Keratinocyte (primary cell): ENCODE data around the gene TXNL4A.

Experiments used
- EZH2 ChIP-seq: IDR thresholded peaks from one replicate; pipeline ENCODE4 v1.6.1; 2012; ENCODE audit warnings: inconsistent platforms, mild to moderate bottlenecking, low read length, moderate library complexity
- TF ChIP-seq, protein P1 (sequence below), 3 experiments: IDR thresholded peaks in 1 of 3; conservative IDR thresholded peaks in 1 of 3; optimal IDR thresholded peaks in 1 of 3; 2 replicates in 2 of 3; 3 replicates in 1 of 3; pipeline versions ENCODE3 to v1.5.1; 2011; ENCODE audit warnings: low read length in 3 of 3, mild to moderate bottlenecking in 3 of 3, moderate library complexity in 2 of 3, control low read depth in 1 of 3, inconsistent platforms in 1 of 3; ENCODE audit not compliant: insufficient read depth in 2 of 3; ENCODE audit errors: extremely low read depth in 1 of 3

DNA sequence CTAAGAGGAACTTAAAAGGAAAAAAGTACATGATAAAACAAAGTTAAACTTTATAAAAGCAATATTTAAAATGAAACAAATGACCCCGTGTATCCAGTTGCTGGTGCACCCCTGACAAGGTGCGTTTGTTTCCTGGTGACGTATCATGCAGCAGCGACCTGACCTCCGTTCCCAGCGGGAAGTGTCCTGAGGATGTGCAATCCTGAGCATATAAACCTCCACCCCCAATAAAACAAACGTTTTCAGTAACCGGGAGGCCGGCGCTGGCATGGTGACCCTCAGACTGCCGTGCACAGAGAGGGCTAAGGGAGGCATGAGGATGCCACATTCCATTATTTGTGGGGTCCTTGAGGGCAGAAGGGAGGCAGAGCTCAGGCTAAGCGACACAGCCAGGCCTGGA, 51.7 kb downstream of the TXNL4A start:
- TF ChIP-seq, protein P1, sequence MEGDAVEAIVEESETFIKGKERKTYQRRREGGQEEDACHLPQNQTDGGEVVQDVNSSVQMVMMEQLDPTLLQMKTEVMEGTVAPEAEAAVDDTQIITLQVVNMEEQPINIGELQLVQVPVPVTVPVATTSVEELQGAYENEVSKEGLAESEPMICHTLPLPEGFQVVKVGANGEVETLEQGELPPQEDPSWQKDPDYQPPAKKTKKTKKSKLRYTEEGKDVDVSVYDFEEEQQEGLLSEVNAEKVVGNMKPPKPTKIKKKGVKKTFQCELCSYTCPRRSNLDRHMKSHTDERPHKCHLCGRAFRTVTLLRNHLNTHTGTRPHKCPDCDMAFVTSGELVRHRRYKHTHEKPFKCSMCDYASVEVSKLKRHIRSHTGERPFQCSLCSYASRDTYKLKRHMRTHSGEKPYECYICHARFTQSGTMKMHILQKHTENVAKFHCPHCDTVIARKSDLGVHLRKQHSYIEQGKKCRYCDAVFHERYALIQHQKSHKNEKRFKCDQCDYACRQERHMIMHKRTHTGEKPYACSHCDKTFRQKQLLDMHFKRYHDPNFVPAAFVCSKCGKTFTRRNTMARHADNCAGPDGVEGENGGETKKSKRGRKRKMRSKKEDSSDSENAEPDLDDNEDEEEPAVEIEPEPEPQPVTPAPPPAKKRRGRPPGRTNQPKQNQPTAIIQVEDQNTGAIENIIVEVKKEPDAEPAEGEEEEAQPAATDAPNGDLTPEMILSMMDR (optimal IDR thresholded peaks at IDR 0.05 in 1 of 3, IDR thresholded peaks at IDR 0.05 in 1 of 3, conservative IDR thresholded peaks at IDR 0.05 in 1 of 3; ENCODE audit: extremely low read depth in 1 of 3, insufficient read depth in 2 of 3, low read length in 3 of 3) = no peak
- TF ChIP-seq EZH2 = no peak
